ENCODE results near the gene ELMO1. TPM values are rescaled to one million over a fixed set of nuclear protein-coding genes. Genes with fewer than 3 reads are reported as not detected.

The ELMO1 gene
- total RNA-seq, 1 experiment from 2014 or later: not detected

- Histone ChIP-seq H3K4me3 (ENCODE audit: low read depth, low read length, poor library complexity, severe bottlenecking) (no peak overlapping the region), H3K27ac (ENCODE audit: low read depth, low read length, poor library complexity, severe bottlenecking) (no peak overlapping the region), H3K36me3 (ENCODE audit: insufficient read depth, low read length, poor library complexity, severe bottlenecking) (no peaks in the 10 kb centered on the region), H3K9me3 (ENCODE audit: low read depth, low read length, poor library complexity, severe bottlenecking) (no peaks in the 10 kb centered on the region), H3K27me3 (replicated peaks; ENCODE audit: insufficient read depth, low read depth, low read length, poor library complexity) (peaks cover 9% of the 10 kb centered on the region), H3K4me1 (ENCODE audit: insufficient read depth, low read length, poor library complexity, severe bottlenecking) (no peaks in the 10 kb centered on the region)
- TF ChIP-seq CTCF (conservative IDR thresholded peaks at IDR 0.05; ENCODE audit: low read depth, low read length): no peak
- TF ChIP-seq EZH2 (IDR thresholded peaks at IDR 0.05; ENCODE audit: borderline replicate concordance, low read depth, low read length, poor library complexity, severe bottlenecking): no peak
- peak; percentile 66 for DNase-seq (ENCODE audit: low spot score)
- intact Hi-C loops (cut with micrococcal nuclease; ENCODE audit: unreplicated experiment): no loop called here
- CTCF ChIA-PET: no interaction called here
- POLR2A ChIA-PET (ENCODE audit: low non-redundant PET): no interaction called here
- BruUV-seq (replicated peaks): no TSS peak
Measured at GRCh38 chr7:37052705-37053104, 396.0 kb downstream of the ELMO1 start.

- TF ChIP-seq CTCF (conservative IDR thresholded peaks at IDR 0.05; ENCODE audit: low read depth, low read length): no peak
- no peak for TF ChIP-seq EZH2 (IDR thresholded peaks at IDR 0.05; ENCODE audit: borderline replicate concordance, low read depth, low read length, poor library complexity, severe bottlenecking)
- DNase-seq (ENCODE audit: low spot score): no peak
- Histone ChIP-seq H3K4me1 (ENCODE audit: insufficient read depth, low read length, poor library complexity, severe bottlenecking) (no peaks in the 10 kb centered on the region), H3K36me3 (ENCODE audit: insufficient read depth, low read length, poor library complexity, severe bottlenecking) (no peaks in the 10 kb centered on the region), H3K27me3 (replicated peaks; ENCODE audit: insufficient read depth, low read depth, low read length, poor library complexity) (peaks cover 9% of the 10 kb centered on the region), H3K9me3 (ENCODE audit: low read depth, low read length, poor library complexity, severe bottlenecking) (no peaks in the 10 kb centered on the region), H3K4me3 (ENCODE audit: low read depth, low read length, poor library complexity, severe bottlenecking) (no peak overlapping the region), H3K27ac (ENCODE audit: low read depth, low read length, poor library complexity, severe bottlenecking) (no peak overlapping the region)
- ChIA-PET POLR2A (ENCODE audit: low non-redundant PET) (no interaction called here), CTCF (no interaction called here)
- intact Hi-C loops (cut with micrococcal nuclease; ENCODE audit: unreplicated experiment): no loop called here
- no TSS peak for BruUV-seq (replicated peaks)
Measured at GRCh38 chr7:37050801-37051200, 397.9 kb downstream of the ELMO1 start.

- Histone ChIP-seq H3K27me3 (replicated peaks; ENCODE audit: insufficient read depth, low read depth, low read length, poor library complexity) (peaks cover 2% of the 10 kb centered on the region), H3K4me3 (ENCODE audit: low read depth, low read length, poor library complexity, severe bottlenecking) (no peak overlapping the region), H3K9me3 (ENCODE audit: low read depth, low read length, poor library complexity, severe bottlenecking) (no peaks in the 10 kb centered on the region), H3K4me1 (ENCODE audit: insufficient read depth, low read length, poor library complexity, severe bottlenecking) (no peaks in the 10 kb centered on the region), H3K27ac (ENCODE audit: low read depth, low read length, poor library complexity, severe bottlenecking) (no peak overlapping the region), H3K36me3 (ENCODE audit: insufficient read depth, low read length, poor library complexity, severe bottlenecking) (no peaks in the 10 kb centered on the region)
- intact Hi-C loops (cut with micrococcal nuclease; ENCODE audit: unreplicated experiment): no loop called here
- TF ChIP-seq EZH2 (IDR thresholded peaks at IDR 0.05; ENCODE audit: borderline replicate concordance, low read depth, low read length, poor library complexity, severe bottlenecking): no peak
- TF ChIP-seq CTCF (conservative IDR thresholded peaks at IDR 0.05; ENCODE audit: low read depth, low read length): no peak
- BruUV-seq (replicated peaks): no TSS peak
- DNase-seq (ENCODE audit: low spot score): no peak
- ChIA-PET POLR2A (ENCODE audit: low non-redundant PET) (no interaction called here), CTCF (no interaction called here)
Measured at GRCh38 chr7:37048674-37049073, 400.0 kb downstream of the ELMO1 start.

All from A673 (cell line).